ENCODE data around the gene ZBTB3. TPM values are rescaled to one million over a fixed set of nuclear protein-coding genes. Genes with fewer than 3 reads are reported as not detected.
A peak's percentile ranks its signal among the peaks of the same experiment; 100 is the strongest.
"Not testable (repeated sequence)": the region's sequence is repeated elsewhere in the genome, so short reads cannot be mapped to it uniquely, and the experiment has no call there.

The ZBTB3 gene
- total and polyA plus RNA-seq, 9 donors: 3.5 to 18.2 (median 9.5) TPM

- H3K27me3 ChIP-seq: no peaks in the 10 kb centered on the region
- no peak overlapping the region for H3K4me3 ChIP-seq
- no peaks in the 10 kb centered on the region for H3K36me3 ChIP-seq
- no peak for DNase-seq
- no peak overlapping the region for H3K27ac ChIP-seq
- WGBS, 3 donors: 56 to 74% (median 72%) methylated on average over 9 of the region's 9 CpGs
- no peak for TF ChIP-seq EP300 (IDR thresholded peaks at IDR 0.05)
- TF ChIP-seq CTCF (IDR thresholded peaks at IDR 0.05): no peak
- no peak for TF ChIP-seq POLR2A (IDR thresholded peaks at IDR 0.05)
- intact Hi-C loops (cut with DNase I): no loop called here
- no peaks in the 10 kb centered on the region for H3K9me3 ChIP-seq
- H3K4me1 ChIP-seq (ENCODE audit: insufficient read depth): no peaks in the 10 kb centered on the region
These were observed 6.3 kb downstream of the ZBTB3 start for GRCh38 chr11:62747475-62748160.

DNA sequence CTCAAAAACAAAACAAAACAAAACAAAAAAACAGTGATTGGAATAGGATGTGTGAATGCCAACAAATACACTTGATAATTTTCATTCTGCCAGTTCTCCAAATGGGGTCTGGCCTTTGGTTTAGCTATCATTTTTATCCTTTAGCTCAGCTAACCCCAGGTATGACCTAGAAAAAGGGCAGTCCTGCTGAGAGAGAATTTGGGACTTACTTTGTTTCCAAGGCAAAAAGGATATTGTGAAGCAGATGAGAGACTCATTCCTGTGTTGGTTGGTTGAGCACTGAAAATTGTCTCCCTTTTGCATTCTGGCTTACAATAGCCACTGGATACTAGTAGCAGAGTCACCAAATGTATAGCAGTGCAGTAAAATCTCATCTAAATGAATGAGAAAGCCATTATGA lies 16.8 kb downstream of the ZBTB3 start:
- Histone ChIP-seq H3K27ac (no peak overlapping the region), H3K36me3 (no peaks in the 10 kb centered on the region), H3K4me1 (ENCODE audit: insufficient read depth) (no peaks in the 10 kb centered on the region), H3K4me3 (no peak overlapping the region), H3K27me3 (no peaks in the 10 kb centered on the region), H3K9me3 (no peaks in the 10 kb centered on the region)
- no peak for DNase-seq
- intact Hi-C loops (cut with DNase I): no loop called here
- TF ChIP-seq EP300 (IDR thresholded peaks at IDR 0.05) (no peak), CTCF (IDR thresholded peaks at IDR 0.05) (no peak), POLR2A (IDR thresholded peaks at IDR 0.05) (no peak)

DNA sequence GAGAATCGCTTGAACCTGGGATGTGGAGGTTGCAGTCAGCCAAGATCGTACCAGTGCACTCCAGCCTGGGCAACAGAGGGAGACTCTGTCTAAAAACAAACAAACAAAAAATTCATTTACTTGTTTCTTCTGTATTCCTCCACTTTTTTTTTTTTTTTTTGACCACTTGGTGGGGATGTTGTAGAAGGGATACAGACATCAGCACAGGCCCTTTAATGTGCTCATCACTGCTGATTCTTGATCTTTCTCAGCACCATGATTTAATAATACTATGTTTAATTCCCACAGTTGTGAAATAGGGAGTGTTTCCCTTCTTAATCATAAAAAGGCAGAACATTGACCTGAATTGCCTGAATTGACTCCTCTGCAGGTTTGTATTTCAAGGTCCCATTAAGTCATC lies 21.1 kb downstream of the ZBTB3 start:
- H3K4me3 ChIP-seq: no peak overlapping the region
- no peak for TF ChIP-seq EP300 (IDR thresholded peaks at IDR 0.05)
- no peak for TF ChIP-seq POLR2A (IDR thresholded peaks at IDR 0.05)
- no peak for TF ChIP-seq CTCF (IDR thresholded peaks at IDR 0.05)
- WGBS, 3 donors: 70 to 82% (median 80%) methylated on average over 2 of the region's 2 CpGs
- peaks cover 3% of the 10 kb centered on the region for H3K4me1 ChIP-seq (ENCODE audit: insufficient read depth)
- H3K9me3 ChIP-seq: no peaks in the 10 kb centered on the region
- no peaks in the 10 kb centered on the region for H3K36me3 ChIP-seq
- H3K27ac ChIP-seq: no peak overlapping the region
- DNase-seq: no peak
- intact Hi-C loops (cut with DNase I): no loop called here
- H3K27me3 ChIP-seq: no peaks in the 10 kb centered on the region

DNA sequence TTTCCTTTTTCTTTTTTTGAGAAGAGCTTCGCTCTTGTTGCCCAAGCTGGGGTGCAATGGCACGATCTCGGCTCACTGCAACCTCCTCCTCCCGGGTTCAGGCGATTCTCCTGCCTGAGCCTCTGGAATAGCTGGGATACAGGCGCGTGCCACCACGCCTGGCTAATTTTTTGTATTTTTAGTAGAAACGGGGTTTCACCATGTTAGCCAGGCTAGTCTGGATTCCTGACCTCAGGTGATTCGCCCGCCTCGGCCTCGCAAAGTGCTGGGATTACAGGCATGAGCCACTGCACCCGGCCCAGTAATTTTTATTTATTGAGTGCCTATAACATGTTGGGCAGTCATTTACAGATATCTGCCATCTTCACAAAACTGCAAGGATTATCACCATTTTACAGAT lies 23.9 kb downstream of the ZBTB3 start:
- WGBS, 3 donors: 66 to 76% (median 67%) methylated on average over 14 of the region's 14 CpGs
- H3K27me3 ChIP-seq; intact Hi-C loops (cut with DNase I); H3K9me3 ChIP-seq; H3K36me3 ChIP-seq; H3K27ac ChIP-seq; H3K4me1 ChIP-seq (ENCODE audit: insufficient read depth); DNase-seq: not testable (repeated sequence)
- peak overlapping the region; percentile 91 for H3K4me3 ChIP-seq

DNA sequence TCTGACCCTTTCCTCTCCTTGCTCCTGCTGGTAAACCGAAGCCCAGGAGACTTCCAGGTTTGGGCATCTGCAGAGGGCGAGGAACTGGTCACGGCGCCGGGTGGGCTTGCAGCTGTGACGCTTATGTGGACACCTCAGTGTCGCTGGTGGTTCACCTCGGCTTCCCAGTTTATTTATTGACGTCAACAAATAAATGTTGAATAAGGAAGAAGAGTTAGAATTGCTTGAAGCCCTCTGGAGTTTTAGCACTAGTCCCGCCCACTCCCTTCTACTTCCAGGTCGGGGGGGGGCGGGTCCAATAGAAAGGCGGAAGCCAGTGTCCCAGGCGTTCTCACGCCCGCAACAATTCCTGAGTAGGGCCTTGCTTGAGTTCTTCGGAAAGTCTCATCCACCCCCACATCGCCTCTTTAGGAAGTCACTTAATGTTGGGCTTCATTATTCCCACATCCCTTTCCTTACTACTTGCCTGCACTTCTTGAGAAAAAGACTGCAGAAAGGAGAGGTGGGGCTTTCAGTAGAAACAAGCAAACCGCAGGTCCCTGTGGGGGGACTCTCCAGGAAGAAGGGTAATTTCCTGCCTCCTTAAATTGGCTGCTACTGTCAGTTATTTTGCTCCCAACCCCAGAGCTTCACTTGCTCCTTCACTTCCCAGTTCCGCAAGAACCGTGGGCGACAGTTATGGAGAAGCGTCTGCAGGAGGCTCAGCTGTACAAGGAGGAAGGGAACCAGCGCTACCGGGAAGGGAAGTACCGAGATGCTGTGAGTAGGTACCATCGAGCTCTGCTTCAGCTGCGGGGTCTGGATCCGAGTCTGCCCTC lies 25.6 kb downstream of the ZBTB3 start, which contains the start of gene TTC9C:
TSS of gene TTC9C (plus strand) at position 316 of the 818 bp plus-strand sequence. CDS start at position 679, 363 bp downstream.
- Histone ChIP-seq H3K27ac (peak within 1 kb of the TSS in 1 of 2 donors; percentile 89), H3K9me3 (no peaks in the 10 kb centered on the region), H3K4me1 (ENCODE audit: insufficient read depth) (peaks cover 3% of the 10 kb centered on the region), H3K27me3 (no peaks in the 10 kb centered on the region), H3K36me3 (no peaks in the 10 kb centered on the region), H3K4me3 (peak within 1 kb of the TSS; percentile 91)
- 0 to 1% (median 0%) methylated on average over 29 of the region's 29 CpGs for WGBS, 3 donors
- DNase-seq: peak; percentile 83 to 88 (median 85)
- TF ChIP-seq CTCF (IDR thresholded peaks at IDR 0.05): peak in 1 of 3 donors; percentile 12
- no peak for TF ChIP-seq EP300 (IDR thresholded peaks at IDR 0.05)
- TF ChIP-seq POLR2A (IDR thresholded peaks at IDR 0.05): peak; percentile 52
- intact Hi-C loops (cut with DNase I): loop anchor here in 3 of 4 donors (5.0 kb wide), 3 partner anchors 51 to 114 kb away; partner anchors contain the start of genes LBHD1 (in 1 of the 3), UBXN1 (in 1 of the 3) and UQCC3 (in 1 of the 3)

All from ovary (tissue), 9 donors.